Measurements from ENCODE around the gene ASB18.

DNA sequence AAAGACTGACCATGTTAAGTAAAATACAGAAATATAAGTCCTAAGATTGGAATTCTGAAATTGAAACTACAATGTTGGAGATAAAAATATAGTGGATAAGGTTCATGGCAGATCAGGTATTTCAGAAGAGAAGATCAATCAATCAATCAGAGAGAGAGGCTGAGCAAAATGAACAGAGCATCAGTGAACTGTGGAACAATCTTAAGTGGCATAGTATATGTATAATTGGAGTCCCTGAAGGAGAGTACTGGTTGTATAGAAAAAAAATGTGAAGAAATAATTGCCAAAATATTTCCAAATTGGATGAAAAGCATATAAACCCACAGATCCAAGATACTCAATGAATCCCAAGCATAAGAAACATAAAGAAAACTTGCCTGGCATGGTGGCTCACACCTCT, 35.0 kb downstream of the ASB18 start:
- TF ChIP-seq, protein P1, sequence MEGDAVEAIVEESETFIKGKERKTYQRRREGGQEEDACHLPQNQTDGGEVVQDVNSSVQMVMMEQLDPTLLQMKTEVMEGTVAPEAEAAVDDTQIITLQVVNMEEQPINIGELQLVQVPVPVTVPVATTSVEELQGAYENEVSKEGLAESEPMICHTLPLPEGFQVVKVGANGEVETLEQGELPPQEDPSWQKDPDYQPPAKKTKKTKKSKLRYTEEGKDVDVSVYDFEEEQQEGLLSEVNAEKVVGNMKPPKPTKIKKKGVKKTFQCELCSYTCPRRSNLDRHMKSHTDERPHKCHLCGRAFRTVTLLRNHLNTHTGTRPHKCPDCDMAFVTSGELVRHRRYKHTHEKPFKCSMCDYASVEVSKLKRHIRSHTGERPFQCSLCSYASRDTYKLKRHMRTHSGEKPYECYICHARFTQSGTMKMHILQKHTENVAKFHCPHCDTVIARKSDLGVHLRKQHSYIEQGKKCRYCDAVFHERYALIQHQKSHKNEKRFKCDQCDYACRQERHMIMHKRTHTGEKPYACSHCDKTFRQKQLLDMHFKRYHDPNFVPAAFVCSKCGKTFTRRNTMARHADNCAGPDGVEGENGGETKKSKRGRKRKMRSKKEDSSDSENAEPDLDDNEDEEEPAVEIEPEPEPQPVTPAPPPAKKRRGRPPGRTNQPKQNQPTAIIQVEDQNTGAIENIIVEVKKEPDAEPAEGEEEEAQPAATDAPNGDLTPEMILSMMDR (IDR thresholded peaks at IDR 0.05; ENCODE audit: extremely low read depth in 1 of 2, insufficient read depth in 1 of 2, low read depth in 1 of 2, low read length in 2 of 2): no peak
- TF ChIP-seq POLR2AphosphoS5 (IDR thresholded peaks at IDR 0.05; ENCODE audit: insufficient read depth, low read depth, low read length) (no peak), EZH2 (IDR thresholded peaks at IDR 0.05; ENCODE audit: borderline replicate concordance, low read depth, low read length, severe bottlenecking) (no peak), POLR2A (IDR thresholded peaks at IDR 0.05; ENCODE audit: low read depth, low read length) (no peak), MYC (IDR thresholded peaks at IDR 0.05; ENCODE audit: low read depth, low read length) (no peak)
- TF ChIP-seq, protein P2, sequence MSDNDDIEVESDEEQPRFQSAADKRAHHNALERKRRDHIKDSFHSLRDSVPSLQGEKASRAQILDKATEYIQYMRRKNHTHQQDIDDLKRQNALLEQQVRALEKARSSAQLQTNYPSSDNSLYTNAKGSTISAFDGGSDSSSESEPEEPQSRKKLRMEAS (IDR thresholded peaks at IDR 0.05; ENCODE audit: insufficient read depth, insufficient read length): no peak

Measured in endothelial cell of umbilical vein (primary cell).